NCI-H82 (cell line): ENCODE data around the gene MUL1.

Experiments
- DNase-seq: peaks from one replicate; lab custom pipeline; 2025; lab: John Stamatoyannopoulos, UW

Gene MUL1

GRCh38 chr1:20470194-20470593 is 37.8 kb downstream of the MUL1 start:
- no peak for DNase-seq

- DNase-seq = peak; percentile 16
These were observed 38.4 kb downstream of the MUL1 start for GRCh38 chr1:20469406-20470076.

- no peak for DNase-seq
These were observed 41.7 kb downstream of the MUL1 start for GRCh38 chr1:20466273-20466672.

- no peak for DNase-seq
These were observed 42.8 kb downstream of the MUL1 start for GRCh38 chr1:20465187-20465586.

GRCh38 chr1:20463502-20463901 is 44.4 kb downstream of the MUL1 start:
- no peak for DNase-seq

- DNase-seq = no peak
These were observed 45.6 kb downstream of the MUL1 start for GRCh38 chr1:20462397-20462796.

- DNase-seq = no peak
These were observed 49.2 kb downstream of the MUL1 start for GRCh38 chr1:20458717-20459116.

- no peak for DNase-seq
These were observed 53.9 kb downstream of the MUL1 start for GRCh38 chr1:20454004-20454403.

GRCh38 chr1:20449735-20450311 is 58.1 kb downstream of the MUL1 start:
- no peak for DNase-seq
